Fibroblast of lung (primary cell): ENCODE results near the gene MAP6.

Source experiments
- EZH2 ChIP-seq: IDR thresholded peaks from 2 replicates; pipeline ENCODE4 v1.5.1; 2012; ENCODE audit warnings: low read length, control low read depth, mild to moderate bottlenecking; ENCODE audit errors: missing control alignments
- TF ChIP-seq, protein P1 (sequence below), 2 donors: IDR thresholded peaks in 1 of 2; conservative IDR thresholded peaks in 1 of 2; 1 replicate in 1 of 2; 2 replicates in 1 of 2; pipeline ENCODE4 v1.5.1; 2011 to 2012; ENCODE audit warnings: low read length in 2 of 2, control low read depth in 1 of 2, inconsistent platforms in 1 of 2, low read depth in 1 of 2, mild to moderate bottlenecking in 1 of 2

DNA sequence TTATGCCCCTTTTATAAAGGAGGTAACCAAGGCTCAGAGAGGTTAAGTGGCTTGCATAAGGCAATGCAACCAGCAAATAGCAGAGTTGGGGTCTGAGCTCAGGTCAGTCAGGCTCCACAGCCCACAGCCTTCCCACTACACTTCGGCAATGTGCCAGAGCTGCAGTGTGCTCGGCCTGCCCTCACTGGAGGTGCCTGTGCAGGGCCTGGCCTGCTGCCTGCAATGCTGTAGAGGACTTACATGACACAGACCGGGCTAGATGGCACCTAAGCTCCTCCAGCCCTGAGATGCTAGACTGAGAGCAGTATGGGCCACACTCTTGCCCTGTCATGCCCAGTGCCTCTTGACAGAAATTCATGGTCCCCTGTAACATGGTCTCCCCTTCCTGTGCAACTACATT, 57.0 kb downstream of the MAP6 start:
- no peak for TF ChIP-seq EZH2
- TF ChIP-seq, protein P1, sequence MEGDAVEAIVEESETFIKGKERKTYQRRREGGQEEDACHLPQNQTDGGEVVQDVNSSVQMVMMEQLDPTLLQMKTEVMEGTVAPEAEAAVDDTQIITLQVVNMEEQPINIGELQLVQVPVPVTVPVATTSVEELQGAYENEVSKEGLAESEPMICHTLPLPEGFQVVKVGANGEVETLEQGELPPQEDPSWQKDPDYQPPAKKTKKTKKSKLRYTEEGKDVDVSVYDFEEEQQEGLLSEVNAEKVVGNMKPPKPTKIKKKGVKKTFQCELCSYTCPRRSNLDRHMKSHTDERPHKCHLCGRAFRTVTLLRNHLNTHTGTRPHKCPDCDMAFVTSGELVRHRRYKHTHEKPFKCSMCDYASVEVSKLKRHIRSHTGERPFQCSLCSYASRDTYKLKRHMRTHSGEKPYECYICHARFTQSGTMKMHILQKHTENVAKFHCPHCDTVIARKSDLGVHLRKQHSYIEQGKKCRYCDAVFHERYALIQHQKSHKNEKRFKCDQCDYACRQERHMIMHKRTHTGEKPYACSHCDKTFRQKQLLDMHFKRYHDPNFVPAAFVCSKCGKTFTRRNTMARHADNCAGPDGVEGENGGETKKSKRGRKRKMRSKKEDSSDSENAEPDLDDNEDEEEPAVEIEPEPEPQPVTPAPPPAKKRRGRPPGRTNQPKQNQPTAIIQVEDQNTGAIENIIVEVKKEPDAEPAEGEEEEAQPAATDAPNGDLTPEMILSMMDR (conservative IDR thresholded peaks at IDR 0.05 in 1 of 2, IDR thresholded peaks at IDR 0.05 in 1 of 2; ENCODE audit: low read depth in 1 of 2, low read length in 2 of 2), result no peak
